NCI-H2227 (cell line): ENCODE results near the gene PCK2.
A peak's percentile ranks its signal among the peaks of the same experiment; 100 is the strongest.

Source experiments
- DNase-seq: peaks from one replicate; lab custom pipeline; 2025; ENCODE audit not compliant: unreplicated experiment; lab: John Stamatoyannopoulos, UW

PCK2 gene

DNA sequence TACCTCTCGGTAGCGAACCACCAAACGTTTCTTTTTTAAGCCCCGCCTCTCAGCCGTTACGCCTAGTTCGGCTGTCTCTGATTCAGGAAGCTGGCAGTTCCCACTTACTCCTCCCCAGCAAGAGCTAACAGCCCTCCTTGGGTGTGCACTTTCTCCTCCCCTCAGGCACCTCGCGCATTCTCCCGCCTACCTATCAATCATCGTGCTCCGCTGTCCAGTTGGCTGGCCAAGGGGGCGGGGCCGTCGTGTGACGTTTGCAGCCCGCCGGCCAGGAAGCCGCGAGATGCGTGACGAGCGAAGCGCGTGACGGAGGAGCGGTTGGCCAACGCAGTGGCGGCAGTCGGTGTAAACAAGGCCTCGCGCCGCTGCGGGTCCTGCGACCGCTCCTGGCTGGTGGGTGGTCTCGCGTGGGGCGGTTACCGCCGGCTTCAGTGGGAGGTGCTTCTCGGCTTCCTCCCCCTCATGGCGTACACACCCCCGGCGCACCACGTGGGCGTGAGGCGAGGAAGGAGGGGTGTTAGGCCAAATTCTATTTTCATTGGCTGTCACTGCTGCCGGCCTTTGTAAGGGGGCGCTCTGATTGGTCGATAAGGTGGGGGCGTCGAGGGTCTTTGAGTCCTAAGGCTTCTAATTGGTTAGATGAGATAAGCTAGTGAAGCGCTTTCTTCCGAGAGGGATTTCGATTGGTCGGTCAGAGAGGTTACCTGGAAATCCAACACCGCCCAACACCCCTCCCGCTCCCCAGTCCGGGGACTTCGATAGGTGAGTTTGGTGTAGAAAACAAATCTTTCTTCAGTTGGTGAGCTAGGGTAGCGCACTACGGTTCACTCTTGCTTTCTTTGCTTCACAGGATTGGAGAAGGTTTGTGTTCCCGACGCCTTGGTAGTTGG is 20.7 kb downstream of the PCK2 start, which contains the start of the genes DCAF11 and NRL:
DCAF11 (plus strand) TSS at position 246 of the 890 bp plus-strand sequence. CDS start 818 bp downstream, outside the sequence.
NRL (minus strand) TSS at position 418 of the 890 bp plus-strand sequence. CDS start 32,101 bp downstream, outside the sequence.
- DNase-seq, result peak; percentile 99

DNA sequence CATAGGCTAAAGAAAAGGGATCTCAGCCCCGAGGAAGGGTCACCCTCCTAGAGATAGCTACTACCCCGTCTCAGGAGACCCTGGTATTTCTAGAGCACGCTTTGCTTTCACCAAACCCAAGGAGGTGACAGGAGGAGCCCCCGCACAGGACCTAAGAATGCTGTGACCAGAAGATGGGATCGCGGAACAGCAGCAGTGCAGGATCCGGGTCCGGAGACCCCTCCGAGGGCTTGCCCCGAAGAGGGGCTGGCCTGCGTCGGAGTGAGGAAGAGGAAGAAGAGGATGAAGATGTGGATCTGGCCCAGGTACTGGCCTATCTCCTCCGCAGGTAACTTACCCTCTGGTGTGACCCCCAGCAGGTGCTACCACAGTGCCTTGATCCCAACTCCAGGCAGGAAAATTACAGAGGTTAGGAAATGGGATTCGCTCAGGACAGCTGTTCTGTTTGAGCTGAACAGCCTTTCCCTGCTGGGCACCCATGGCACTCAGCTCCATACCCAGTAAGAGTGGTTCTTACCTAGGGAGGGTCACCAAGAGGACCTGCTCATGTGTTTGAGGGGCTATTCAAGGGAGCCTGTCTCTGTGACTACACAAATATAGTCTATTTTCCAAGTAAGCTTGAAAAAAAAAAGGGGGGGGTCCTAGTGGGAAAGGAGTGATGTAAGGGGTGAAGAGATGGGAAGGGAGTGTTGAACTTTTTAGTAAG is 21.5 kb downstream of the PCK2 start:
- DNase-seq, result no peak

- no peak for DNase-seq
These were observed 22.2 kb downstream of the PCK2 start for GRCh38 chr14:24116128-24116814.

DNA sequence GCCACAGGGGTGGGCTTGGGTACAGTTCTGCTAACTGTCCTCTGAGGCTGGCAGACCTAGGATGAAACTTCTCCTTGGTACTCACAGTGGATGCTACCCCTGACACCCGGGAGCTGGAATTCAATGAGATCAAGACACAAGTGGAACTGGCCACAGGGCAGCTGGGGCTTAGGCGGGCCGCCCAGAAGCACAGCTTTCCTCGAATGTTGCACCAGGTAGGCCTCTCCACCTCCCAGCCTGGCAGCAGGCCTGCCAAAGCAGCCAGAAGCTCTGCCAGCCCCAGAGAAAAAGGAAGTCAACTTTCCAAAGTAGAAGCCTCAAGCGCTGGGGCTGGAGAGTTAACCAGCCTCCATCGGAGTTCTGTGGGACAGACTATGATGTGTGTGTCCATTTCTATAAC is 23.1 kb downstream of the PCK2 start:
- no peak for DNase-seq

DNA sequence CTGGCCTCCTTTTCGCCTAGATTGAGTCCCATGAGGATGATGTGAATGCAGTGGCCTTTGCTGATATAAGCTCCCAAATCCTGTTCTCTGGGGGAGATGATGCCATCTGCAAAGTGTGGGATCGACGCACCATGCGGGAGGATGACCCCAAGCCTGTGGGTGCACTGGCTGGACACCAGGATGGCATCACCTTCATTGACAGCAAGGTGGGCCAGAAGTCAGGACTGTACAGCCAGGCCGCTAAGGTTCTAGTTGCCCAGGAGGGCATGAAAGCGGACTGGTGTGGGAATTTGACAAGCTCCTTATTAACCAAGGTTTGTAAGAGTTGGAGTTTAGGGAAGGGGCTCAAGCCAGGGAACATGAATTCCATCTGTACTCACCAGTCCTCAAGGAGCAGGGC is 25.6 kb downstream of the PCK2 start:
- no peak for DNase-seq

DNA sequence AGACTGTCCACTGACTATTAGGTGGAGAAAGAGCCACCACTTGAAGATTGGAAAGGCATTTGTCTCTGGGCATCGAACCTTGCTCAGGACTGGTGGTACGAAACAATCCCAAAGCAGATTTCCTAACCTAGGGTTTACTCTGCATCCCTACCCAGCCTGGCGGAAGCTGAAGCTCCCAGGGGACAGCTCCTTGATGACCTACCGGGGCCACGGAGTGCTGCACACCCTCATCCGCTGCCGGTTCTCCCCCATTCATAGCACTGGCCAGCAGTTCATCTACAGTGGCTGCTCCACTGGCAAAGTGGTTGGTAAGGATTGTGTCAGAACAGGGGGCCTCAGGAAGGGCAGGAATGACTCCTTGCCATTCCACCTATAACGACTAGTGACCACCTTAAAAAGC is 27.1 kb downstream of the PCK2 start:
- no peak for DNase-seq

DNA sequence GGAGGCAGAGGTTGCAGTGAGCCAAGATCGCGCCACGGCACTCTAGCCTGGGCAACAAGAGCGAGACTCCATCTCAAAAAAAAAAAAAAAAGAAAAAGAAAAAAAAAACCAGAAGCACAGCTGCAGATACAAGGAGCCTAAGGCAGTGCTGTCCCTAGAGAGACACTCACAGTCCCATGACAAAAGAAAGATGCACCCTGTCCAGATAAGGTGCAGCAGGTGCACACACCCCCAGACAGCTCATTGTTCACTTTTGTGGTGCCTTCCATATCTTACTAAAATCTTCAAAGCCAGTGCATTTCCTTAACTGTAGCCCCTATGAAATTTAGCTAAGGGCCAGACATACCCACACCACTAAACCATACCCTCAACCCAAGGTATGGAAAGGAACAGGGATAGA is 28.3 kb downstream of the PCK2 start:
- DNase-seq, result no peak

DNA sequence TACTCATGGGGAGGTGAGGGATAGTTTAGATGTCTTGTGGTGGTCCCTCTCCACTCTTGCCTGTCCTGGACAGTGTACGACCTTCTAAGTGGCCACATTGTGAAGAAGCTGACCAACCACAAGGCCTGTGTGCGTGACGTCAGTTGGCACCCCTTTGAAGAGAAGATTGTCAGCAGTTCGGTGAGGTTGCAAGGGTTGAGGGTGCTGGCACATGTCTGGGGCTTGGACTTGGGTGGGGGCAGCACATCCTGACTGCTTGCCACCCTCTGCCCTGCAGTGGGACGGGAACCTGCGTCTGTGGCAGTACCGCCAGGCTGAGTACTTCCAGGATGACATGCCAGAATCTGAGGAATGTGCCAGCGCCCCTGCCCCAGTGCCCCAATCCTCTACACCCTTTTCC is 28.8 kb downstream of the PCK2 start:
- DNase-seq, result no peak

DNA sequence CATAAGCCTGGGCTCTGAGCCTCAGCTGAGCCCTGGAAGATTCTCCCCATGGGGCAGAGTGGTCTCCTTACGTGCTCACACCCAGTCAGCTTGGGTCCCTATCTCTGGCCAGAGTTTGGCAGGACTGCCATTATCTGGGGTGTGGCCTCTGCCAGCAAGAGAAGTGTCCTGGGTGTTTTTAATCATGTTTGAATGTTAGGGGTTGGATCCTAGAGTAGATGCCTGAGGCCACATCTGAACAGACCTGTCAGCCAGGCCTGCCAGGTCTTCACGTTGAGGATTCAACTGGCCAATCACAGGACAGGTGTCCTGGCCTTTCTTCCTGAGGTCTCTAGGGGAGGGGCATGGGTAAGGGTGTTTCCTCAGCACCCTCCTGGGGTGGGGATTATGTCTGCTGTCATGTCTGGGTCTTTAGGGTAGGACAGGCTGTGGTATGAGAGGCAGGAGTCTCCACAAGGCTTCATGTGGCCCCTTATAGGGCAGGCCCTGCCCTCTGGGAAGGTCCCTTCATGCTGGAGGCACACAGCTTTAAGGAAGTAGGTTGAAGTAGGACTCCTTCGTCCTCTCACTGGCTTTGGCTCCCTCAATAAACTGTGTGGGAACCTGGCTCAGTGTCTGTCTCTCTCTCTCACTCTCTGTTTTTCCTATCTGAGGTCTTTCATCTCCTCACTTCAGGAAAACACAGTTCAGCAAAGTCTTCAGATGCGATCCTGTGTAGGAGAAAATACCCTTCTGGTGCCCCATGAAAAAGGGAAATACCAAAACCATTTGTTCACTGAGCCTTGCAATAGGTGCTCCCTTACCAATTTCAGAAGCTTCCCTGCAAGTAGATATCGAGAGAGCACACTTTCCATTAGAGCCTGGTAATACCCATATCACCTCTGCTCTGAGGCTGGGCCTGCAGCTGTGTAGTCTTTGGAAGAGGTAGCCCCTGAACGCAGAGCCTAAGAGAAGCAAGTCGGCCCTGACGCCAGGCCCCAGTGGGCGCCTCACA is 29.6 kb downstream of the PCK2 start:
- no peak for DNase-seq

DNA sequence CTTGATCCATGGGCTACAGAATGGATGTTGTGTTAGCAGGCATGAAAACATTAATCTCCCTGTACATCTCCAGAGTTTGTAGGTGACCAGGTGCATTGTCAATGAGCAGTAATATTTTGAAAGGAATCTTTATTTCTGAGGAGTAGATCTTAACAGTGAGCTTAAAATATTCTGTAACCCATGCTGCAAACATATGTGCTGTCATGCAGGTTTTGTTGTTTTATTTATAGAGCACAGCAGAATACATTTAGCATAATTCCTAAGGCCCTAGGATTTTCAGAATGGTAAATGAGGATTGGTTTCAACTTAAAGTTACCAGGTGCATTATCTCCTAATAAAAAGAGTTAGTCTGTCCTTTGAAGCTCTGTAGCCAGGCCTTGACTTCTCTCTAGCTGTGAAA is 32.8 kb downstream of the PCK2 start:
- no peak for DNase-seq

- no peak for DNase-seq
These were observed 33.6 kb downstream of the PCK2 start for GRCh38 chr14:24127673-24128072.

- DNase-seq, result no peak
These were observed 35.4 kb downstream of the PCK2 start for GRCh38 chr14:24129410-24129998.

DNA sequence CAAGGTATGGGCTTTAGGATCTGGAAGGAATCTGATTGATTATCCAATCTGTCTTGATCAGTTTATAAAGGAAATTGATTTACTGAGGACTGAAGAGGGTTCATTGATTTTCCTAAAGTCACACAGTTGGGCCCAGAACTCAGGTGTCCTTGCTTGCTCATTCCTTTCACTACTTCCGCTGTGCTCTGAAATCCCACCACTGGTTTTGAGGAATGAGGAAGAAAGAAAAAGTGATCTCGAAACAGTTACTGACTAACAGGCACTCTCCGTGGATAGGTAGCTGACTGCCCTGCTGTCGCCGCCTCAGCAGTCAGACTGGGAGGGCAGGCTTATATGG is 36.2 kb downstream of the PCK2 start, which contains the start of gene FITM1:
FITM1 (plus strand) TSS at position 280 of the 337 bp plus-strand sequence. CDS start 905 bp downstream, outside the sequence.
- no peak for DNase-seq

- DNase-seq, result no peak
These were observed 36.8 kb downstream of the PCK2 start for GRCh38 chr14:24130717-24131548.

DNA sequence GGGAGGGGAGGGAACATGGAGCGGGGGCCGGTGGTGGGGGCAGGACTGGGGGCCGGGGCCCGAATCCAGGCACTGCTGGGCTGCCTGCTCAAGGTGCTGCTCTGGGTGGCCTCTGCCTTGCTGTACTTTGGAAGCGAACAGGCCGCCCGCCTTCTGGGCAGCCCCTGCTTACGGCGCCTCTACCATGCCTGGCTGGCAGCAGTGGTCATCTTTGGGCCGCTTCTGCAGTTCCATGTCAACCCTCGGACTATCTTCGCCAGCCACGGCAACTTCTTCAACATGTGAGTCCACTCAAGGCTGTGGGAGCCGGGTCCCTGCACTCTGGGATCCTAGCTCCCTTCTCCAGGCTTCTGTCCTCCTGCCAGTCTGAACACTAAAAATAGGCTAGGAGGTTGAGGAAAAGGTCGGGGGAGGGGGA is 37.4 kb downstream of the PCK2 start:
- DNase-seq, result no peak

- DNase-seq, result no peak
These were observed 38.1 kb downstream of the PCK2 start for GRCh38 chr14:24132061-24132685.

GRCh38 chr14:24132976-24133375 is 38.9 kb downstream of the PCK2 start:
- DNase-seq, result no peak

- no peak for DNase-seq
These were observed 39.6 kb downstream of the PCK2 start for GRCh38 chr14:24133735-24134134.

DNA sequence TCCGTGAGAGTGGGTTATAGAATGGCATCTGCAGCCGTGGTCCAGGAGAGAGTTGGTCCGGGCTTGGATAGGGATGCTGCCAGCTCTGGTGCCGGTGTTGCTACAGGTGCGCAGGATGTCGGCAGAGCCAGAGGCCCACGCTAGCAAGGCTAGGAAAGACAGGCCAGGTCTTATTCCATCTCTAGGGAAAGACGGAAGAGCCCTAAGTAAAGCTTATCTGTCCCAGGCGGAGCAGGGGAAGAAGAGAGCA is 41.4 kb downstream of the PCK2 start:
- no peak for DNase-seq
